HG03066 (cell line): ENCODE data around the gene CAPN12.

ENCODE experiments used
- ATAC-seq: cut with Tn5 transposase; IDR thresholded peaks from one replicate; pipeline ENCODE4 v1.9.1; 2021; ENCODE audit warnings: low read depth; ENCODE audit not compliant: unreplicated experiment

The CAPN12 gene

DNA sequence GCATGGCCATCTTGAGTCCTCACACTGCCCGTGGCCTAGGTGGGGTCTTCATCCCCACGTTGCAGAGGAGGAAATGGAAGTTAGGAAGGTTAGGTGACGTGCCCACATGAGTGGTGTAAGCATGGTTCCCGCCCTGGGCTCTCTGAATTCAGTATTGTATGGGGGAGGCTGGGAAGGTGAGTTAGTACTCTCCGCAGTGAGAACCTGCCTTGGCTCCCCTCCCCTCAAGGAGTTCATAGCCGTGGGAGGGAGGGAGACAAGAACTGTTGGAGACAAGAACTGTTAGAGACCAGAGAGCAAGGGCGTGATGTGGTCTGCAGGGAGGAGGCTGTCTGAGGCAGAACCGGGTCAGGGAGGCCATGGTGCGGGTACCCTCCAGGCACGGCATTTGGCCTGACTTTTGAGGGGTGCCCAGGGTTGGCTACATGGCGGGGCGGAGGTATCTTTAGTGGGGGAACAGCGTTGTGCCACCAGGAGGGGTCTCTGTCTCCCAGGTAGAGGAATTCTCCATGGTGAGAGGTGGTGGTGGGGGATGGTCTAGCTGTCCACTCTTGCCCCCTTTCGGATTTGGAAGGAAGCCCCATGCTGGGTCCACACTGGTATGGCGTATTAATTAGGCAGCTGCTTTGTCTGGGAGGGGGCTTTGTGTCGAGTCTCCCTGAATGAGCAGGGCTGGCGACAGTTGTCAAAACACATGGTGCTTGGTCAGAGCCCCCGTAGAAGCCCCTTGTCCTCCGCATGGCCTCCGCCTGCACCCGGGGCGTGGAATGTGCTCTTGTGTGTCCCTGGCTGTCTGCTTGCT is 45.8 kb downstream of the CAPN12 start:
- no peak for ATAC-seq

DNA sequence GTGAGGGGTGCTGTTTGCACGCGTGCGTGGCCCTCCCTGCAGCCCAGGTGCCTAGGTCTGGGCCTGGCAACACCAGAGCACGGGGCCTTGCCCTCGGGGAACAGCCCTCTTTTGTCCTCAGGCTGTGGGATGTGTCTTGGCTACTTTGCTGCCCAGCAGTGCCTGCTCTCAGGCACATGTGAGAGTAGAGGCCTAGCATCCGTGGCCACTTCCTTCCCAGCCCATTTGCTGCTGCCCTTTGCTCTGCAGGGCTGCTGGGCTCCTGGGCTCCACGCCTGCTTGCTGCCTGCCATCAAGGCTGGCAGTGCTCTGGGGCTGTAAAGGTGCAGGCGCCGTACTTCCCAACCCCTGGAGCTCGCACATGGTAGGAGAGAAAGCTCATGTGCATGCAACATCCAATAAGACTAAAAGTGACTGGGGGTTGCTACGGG is 46.6 kb downstream of the CAPN12 start:
- no peak for ATAC-seq

DNA sequence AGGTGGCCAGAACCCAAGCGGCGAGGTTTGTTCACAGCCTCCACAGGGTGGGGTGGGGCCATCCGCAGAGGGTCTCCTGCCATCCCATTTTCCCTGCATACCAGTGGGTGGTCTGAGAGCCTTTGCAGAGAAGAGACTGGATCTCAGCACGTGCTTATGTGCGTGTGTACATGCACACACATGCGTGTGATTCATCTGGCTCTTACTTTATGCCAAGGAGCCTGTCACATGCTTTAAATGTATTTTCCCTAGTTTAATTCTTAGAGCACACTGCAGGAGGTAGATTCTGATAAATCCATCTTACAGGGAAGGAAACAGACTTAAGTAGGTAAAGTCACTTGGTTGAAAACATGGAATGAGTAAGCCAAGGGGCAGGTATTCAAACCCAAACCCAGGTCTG is 47.1 kb downstream of the CAPN12 start:
- ATAC-seq = no peak

DNA sequence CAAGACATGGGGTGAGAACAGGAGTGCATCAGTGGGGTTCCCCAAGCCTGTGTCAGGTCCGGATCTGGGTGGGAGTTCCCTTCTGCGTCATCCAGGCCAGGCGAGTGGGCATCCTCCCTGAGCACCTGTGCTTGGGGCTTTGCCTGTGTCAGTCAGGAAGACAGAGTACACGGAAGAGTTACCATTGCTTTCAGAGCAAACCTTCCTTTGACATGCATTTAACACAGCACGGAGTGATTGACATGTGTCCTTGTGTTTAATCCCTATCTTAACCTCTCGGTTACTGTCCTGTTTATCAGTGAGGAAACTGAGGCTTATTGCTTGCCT is 47.6 kb downstream of the CAPN12 start:
- ATAC-seq = no peak

DNA sequence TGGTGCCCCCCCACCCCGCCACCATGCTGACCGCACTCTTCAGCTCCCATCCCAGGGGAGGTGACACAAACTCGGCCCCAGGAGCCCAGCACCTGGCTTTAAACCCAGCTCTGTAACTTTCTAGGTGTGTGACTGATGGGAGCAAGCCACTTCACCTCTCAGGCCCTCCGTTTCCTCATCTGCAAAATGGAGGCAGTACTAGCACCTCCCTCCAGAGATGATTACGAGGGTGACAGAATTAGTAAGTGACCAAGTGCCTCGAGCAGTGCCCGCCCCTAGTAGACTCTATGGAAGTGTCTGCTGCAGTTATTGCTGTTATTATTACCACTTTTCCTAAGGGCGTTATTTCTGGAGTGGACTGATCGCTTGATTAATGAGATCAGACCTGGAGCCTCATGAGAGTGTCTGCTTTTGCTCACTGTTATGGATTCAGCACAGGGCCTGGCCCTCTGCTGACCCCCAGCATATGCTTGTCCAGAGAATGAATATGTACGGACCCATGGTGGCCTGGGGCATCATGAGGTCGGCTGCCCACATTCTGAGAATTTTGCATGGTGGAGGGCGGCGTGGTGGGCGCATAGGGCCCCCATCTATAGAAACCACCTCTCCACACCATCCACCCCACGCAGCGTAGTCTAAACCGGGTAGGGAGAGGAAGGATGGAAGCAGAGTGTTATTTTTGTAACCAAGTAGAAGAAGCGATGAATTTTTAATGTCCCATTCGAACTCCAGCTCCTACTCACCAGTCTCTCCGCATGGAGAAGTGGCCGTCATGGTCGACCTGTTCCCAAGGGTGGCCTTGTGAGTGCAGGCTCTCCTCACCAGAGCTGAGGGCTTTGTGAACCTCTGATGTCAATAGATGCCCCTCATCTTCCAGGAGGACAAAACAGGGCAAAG is 48.2 kb downstream of the CAPN12 start:
- ATAC-seq = no peak

GRCh38 chr19:38695317-38695683 is 49.0 kb downstream of the CAPN12 start:
- ATAC-seq = no peak

DNA sequence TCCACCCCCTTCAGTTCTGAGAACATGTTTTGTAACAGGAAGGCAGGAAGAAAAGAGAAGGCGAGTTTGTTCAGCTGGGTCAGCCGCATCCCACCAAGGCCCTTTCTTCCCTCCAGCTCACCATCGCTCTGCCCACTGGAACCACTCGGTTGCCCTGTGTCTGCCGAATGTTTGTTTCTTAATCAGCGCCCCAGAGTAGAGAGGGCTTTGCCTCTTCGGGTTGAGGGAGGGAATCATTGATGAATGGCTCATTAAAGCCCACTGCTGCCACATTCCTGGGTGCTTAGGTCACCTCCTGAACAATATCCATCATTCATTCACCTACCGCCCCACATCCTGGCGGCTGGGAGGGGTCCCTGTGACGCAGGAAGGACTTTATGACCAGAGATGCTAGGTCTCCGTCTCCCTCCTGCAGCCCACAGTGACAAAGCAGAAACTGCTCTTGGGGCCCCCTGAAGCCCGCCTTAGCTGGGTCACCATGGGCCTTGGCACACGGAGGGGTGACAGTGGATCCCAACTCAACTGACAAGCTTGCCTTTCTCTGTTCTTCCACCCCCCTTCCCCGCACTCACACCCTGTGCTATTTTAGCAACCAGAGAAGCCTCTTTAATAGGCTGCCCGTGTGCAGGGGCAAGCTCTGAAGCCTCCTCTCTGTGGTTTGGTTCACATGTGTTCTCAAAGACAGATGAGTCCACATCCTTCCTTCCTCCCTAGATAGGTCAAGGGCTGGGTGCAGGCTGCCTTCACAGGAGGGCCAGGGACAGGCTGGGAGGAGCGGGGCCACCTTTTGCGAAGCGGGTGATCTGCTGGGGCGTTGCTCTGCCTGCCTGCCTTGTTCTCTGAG is 50.7 kb downstream of the CAPN12 start:
- ATAC-seq = no peak

GRCh38 chr19:38692458-38693379 is 51.6 kb downstream of the CAPN12 start:
- no peak for ATAC-seq

DNA sequence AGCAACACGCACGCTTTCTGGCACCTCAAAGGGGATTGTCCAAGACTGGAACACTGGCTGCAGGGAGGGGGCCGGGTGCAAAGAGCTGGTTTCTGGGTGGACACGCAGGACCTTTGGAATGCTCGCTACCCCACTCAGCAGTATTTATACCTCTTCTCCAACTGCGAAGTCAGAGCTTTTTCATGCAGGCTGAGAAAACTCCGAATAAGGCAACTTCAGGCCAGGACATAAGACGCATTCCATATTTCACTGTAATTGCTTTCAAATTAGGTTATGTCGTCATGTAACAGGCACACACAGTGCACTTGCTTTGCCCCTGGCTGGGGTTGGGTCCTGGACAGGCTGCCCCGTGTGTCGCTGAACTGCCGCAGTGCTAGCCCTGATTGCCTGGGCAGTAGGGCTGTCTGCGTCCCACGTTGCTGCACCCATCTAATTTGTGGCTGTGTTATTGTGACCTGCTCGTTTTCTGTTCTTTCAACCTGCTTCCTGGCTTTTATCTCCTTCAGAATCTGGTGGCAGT is 52.3 kb downstream of the CAPN12 start:
- ATAC-seq = no peak

DNA sequence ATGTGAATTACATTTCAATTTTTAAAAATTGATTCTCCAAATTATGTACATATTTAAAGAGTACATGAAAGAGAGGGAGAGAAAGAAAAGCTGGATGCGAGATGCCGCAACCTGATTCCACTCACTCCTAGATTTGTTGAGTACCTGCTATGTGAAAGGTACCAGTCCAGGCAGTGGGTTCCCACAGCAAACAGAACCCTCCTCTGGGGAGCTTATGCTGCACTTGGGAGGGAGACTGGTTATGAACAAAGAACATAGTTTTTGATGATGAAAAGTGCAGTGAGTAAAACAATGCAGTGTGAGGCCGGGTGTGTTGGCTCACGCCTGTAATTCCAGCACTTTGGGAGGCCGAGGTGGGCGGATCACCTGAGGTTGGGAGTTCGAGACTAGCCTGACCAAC is 53.4 kb downstream of the CAPN12 start:
- no peak for ATAC-seq

DNA sequence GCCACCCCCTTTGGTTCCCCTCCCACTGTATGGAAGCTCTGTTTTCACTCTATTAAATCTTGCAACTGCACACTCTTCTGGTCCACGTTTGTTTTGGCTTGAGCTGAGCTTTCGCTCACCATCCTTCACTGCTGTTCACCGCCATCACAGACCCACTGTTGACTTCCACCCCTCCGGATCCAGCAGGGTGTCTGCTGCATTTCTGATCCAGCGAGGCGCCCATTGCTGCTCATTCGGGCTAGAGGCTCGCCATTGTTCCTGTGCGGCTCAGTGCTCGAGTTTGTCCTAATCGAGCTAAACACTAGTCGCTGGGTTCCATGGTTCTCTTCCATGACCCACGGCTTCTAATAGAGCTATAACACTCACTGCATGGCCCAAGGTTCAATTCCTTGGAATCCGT is 54.1 kb downstream of the CAPN12 start:
- no peak for ATAC-seq

DNA sequence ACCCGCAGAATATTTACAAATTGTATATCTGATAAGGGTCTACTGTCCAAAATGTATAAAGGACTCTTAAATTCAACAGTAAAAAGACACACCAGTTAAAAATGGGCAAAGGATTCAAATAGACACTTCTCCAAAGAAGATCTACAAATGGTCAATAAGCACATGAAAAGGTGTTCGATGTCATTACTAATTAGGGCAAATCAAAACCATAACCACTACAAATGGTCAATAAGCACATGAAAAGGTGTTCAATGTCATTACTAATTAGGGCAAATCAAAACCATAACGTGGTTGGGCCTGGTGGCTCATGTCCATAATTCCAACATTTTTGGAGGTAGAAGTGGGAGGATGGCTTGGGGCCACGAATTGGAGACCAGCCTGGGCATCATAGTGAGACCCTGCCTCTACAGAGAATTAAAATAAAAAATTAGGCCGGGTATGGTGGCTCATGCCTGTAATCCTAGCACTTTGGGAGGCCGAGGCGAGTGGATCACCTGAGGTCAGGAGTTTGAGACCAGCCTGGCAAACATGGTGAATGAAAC is 56.4 kb downstream of the CAPN12 start:
- ATAC-seq = no peak

- ATAC-seq = no peak
Measured at GRCh38 chr19:38686530-38686888, 57.8 kb downstream of the CAPN12 start.

DNA sequence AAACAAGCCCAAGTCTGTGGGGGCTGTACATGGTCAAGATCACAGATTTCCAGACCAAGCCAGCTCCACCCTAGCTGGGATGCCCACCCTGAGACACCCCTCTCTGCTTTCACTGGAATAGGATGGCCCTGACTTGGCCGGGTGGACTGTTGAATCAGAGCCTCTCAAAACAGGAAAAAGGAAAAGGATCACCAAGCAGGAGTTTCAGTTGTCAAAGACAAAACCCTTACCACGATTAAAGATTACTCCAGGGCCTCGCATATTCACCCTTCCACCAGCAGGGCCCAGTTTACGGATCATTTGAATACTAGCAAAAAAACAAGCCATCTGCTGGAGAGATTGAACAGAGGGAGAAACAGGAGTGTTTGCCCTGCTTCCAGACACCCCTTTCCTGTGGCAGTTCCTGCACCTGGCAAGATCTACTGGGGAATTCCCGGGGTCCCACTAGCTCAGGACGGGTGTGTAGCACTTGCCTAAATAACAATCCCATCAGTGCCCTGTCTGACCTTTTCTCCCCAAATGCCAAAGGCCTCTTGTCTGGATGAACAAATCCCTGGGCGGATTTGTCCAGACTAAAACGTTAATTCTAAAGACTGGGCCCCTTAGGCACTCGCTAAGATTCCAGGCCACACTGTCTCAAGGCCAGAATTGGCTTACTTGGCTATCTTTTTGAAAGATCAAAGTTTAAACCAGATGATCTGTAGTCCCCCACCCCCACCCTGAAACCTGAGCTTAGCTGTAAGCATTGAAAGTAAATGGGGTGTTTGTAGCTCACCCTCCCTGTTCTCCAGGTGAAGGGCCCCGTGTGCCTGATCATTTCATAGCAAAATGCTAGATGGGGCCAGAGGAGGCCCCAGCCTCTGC is 58.4 kb downstream of the CAPN12 start:
- no peak for ATAC-seq

DNA sequence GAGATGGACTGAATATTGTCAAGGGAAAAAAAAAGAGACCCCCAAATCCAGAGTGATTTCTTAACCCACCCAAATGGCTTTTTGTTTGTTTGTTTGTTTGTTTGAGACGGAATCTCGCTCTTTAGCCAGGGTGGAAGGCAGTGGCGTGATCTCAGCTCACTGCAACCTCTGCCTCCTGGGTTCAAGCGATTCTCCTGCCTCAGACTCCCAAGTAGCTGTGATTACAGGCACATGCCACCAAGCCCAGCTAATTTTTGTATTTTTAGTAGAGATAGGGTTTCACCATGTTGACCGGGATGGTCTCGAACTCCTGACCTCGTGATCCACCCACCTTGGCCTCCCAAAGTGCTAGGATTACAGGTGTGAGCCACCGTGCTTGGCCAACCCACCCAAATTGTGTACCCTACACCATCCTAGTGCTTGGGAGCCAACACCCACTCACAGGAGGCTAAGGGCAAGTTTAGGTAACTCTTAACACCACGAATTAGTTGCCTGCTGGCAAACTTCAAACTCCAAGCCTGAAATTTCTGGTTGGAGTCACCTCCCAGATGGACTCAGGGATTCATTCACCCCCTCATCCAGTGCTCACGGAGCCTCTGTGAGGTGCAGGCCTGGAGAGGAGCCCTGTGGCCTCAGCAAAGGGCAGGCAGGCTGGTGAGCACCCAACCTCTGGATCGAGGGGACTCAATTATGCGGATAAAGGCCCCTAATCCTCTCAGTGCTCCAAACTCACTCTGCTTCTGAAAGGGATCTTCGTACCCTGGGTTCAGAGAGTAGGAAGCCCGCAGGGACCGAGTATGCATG is 59.2 kb downstream of the CAPN12 start:
- ATAC-seq = no peak

GRCh38 chr19:38684078-38684861 is 60.0 kb downstream of the CAPN12 start:
- ATAC-seq = no peak
